ENCODE measurements around the gene MYLK4. TPM values are rescaled to one million over a fixed set of nuclear protein-coding genes. Genes with fewer than 3 reads are reported as not detected.

The MYLK4 gene
- total RNA-seq, 4 donors from 2014 or later, result 0.42 to 0.98 (median 0.52) TPM

- DNase-seq (ENCODE audit: low spot score in 2 of 2), result no peak
- Histone ChIP-seq H3K36me3 (no peaks in the 10 kb centered on the region), H3K4me3 (no peak overlapping the region), H3K4me1 (peaks cover 0 to 4% (median 0%) of the 10 kb centered on the region in 4 donors), H3K9me3 (no peaks in the 10 kb centered on the region), H3K27me3 (no peaks in the 10 kb centered on the region), H3K27ac (no peak overlapping the region)
- 45 to 56% methylated on average over 7 of the region's 7 CpGs for WGBS, 2 donors
- TF ChIP-seq POLR2A (IDR thresholded peaks at IDR 0.05), result no peak
- TF ChIP-seq CTCF (IDR thresholded peaks at IDR 0.05), result no peak
- no peak for TF ChIP-seq EP300 (IDR thresholded peaks at IDR 0.05)
These were observed 133.9 kb downstream of the MYLK4 start for GRCh38 chr6:2616811-2617210.

DNA sequence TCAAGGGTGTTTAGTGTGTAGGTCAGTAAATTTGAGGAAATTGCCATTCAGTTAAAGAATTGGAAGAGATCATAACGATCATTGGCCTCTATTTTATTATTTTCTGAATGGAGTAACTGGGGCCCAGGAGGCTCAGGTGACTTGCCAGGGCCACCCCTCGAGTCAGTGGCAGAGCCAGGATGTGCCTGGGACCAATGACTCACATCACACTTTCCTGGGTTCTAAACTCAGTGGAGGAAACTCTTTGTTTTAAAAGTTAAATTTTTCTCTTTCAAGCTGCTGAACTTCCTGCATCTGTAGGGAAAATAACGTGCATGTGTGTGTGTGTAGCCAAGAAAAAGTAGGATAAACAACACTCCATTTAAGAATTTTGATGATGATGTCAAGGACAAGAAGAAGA, 135.5 kb downstream of the MYLK4 start:
- no peaks in the 10 kb centered on the region for H3K27me3 ChIP-seq
- peaks cover 0 to 4% (median 0%) of the 10 kb centered on the region in 4 donors for H3K4me1 ChIP-seq
- 31 to 32% methylated on average over 3 of the region's 3 CpGs for WGBS, 2 donors
- H3K36me3 ChIP-seq, result no peaks in the 10 kb centered on the region
- no peak overlapping the region for H3K4me3 ChIP-seq
- peaks cover 0 to 1% (median 0%) of the 10 kb centered on the region in 4 donors for H3K9me3 ChIP-seq
- no peak for DNase-seq (ENCODE audit: low spot score in 2 of 2)
- no peak for TF ChIP-seq CTCF (IDR thresholded peaks at IDR 0.05)
- no peak for TF ChIP-seq POLR2A (IDR thresholded peaks at IDR 0.05)
- TF ChIP-seq EP300 (IDR thresholded peaks at IDR 0.05), result no peak
- no peak overlapping the region for H3K27ac ChIP-seq

DNA sequence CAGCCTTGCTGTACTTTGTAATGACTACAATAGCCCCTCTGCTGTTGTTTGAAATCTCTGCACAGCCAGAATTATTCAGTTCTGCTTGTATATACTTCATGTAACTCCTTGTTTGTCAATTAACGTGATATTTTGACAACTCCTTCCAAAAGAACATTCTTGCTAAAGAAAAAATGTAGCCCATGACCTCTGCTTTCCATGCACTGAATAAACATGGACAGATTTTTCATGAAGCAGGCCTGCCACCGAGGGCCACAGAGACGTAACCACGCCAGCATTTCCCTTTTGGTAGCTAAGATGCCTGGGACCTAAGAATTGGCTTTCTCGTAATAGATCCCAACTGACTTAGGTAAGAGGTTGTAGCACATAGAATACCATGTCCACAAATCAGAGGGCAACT, 135.9 kb downstream of the MYLK4 start:
- H3K4me1 ChIP-seq, result peaks cover 0 to 4% (median 0%) of the 10 kb centered on the region in 4 donors
- peaks cover 0 to 3% (median 0%) of the 10 kb centered on the region in 4 donors for H3K9me3 ChIP-seq
- no peak for TF ChIP-seq EP300 (IDR thresholded peaks at IDR 0.05)
- TF ChIP-seq CTCF (IDR thresholded peaks at IDR 0.05), result no peak
- no peaks in the 10 kb centered on the region for H3K27me3 ChIP-seq
- no peak overlapping the region for H3K27ac ChIP-seq
- DNase-seq (ENCODE audit: low spot score in 2 of 2), result no peak
- 38 to 42% methylated on average over 5 of the region's 5 CpGs for WGBS, 2 donors
- no peak overlapping the region for H3K4me3 ChIP-seq
- no peaks in the 10 kb centered on the region for H3K36me3 ChIP-seq

- 81 to 93% methylated on average over 6 of the region's 6 CpGs for WGBS, 2 donors
- Histone ChIP-seq H3K27ac (no peak overlapping the region), H3K36me3 (no peaks in the 10 kb centered on the region), H3K27me3 (no peaks in the 10 kb centered on the region), H3K4me1 (peaks cover 0 to 4% (median 0%) of the 10 kb centered on the region in 4 donors), H3K9me3 (peaks cover 0 to 3% (median 0%) of the 10 kb centered on the region in 4 donors), H3K4me3 (no peak overlapping the region)
- TF ChIP-seq EP300 (IDR thresholded peaks at IDR 0.05) (no peak), CTCF (IDR thresholded peaks at IDR 0.05) (no peak), POLR2A (IDR thresholded peaks at IDR 0.05) (no peak)
- DNase-seq (ENCODE audit: low spot score in 2 of 2), result no peak
These were observed 136.6 kb downstream of the MYLK4 start for GRCh38 chr6:2614155-2614554.

Other genes starting within 250 kb of the MYLK4 start
- gene WRNIP1, start 14.5 kb upstream of the MYLK4 start, total RNA-seq, result 10 to 100 TPM; 62.6 to 89.4 (median 76.2) TPM
- 10 to 100 TPM; 21.3 to 29.0 (median 23.1) TPM for gene SERPINB1, start 90.9 kb upstream of the MYLK4 start, total RNA-seq
- 10 to 100 TPM; 17.1 to 54.4 (median 35.8) TPM for gene SERPINB9, start 152.4 kb upstream of the MYLK4 start, total RNA-seq
- gene SERPINB6, start 220.6 kb upstream of the MYLK4 start, total RNA-seq, result 100 to 1,000 TPM; 130 to 185 (median 155) TPM
- 10 to 100 TPM; 18.8 to 33.6 (median 25.8) TPM for gene NQO2, start 249.0 kb upstream of the MYLK4 start, total RNA-seq